Peyer's patch (tissue), 4 donors: ENCODE results near the gene TIGD3. TPM values are rescaled to one million over a fixed set of nuclear protein-coding genes. Genes with fewer than 3 reads are reported as not detected.

Source experiments
- DNase-seq, 3 donors: peaks; one replicate each; pipeline ENCODE4 v3.0.0-alpha.2; 2017 to 2019
- H3K27ac ChIP-seq, 4 donors: fragments of 200-600 bp; sonication (generic); one replicate each; pipeline ENCODE4 v1.5.1; 2016 to 2019
- H3K27me3 ChIP-seq, 2 donors: fragments of 200-600 bp; sonication (generic); one replicate each; pipeline ENCODE4 v1.5.1; 2019
- H3K36me3 ChIP-seq, 3 donors: fragments of 200-600 bp; sonication (generic); one replicate each; pipeline ENCODE4 v1.5.1; 2016 to 2019
- H3K4me1 ChIP-seq, 4 donors: fragments of 200-600 bp; sonication (generic); one replicate each; pipeline ENCODE4 v1.5.1; 2016 to 2019
- H3K4me3 ChIP-seq, 4 donors: fragments of 200-600 bp; sonication (generic); 1 replicate in 3 of 4; 2 replicates in 1 of 4; pipeline ENCODE4 v1.5.1; 2016 to 2019; ENCODE audit warnings: mild to moderate bottlenecking in 1 of 4
- H3K9me3 ChIP-seq, 4 donors: fragments of 200-600 bp; sonication (generic); one replicate each; pipeline ENCODE4 v1.5.1; 2016 to 2019; ENCODE audit warnings: mild to moderate bottlenecking in 1 of 4
- CTCF ChIP-seq, 6 experiments: fragments of 450-650 bp in 4 of 6; fragments of 200-600 bp in 2 of 6; sonication (generic) in 1 of 6; IDR thresholded peaks; one replicate each; pipeline ENCODE4 v1.5.1; 2017 to 2019; ENCODE audit warnings: antibody characterized with exemption in 6 of 6, mild to moderate bottlenecking in 3 of 6, moderate library complexity in 1 of 6
- POLR2A ChIP-seq, 2 donors: fragments of 450-650 bp; IDR thresholded peaks; one replicate each; pipeline ENCODE4 v1.5.1; 2017; ENCODE audit warnings: antibody characterized with exemption in 2 of 2, mild to moderate bottlenecking in 2 of 2, moderate library complexity in 2 of 2
- total RNA-seq, 4 donors: library from RNA; depleted of rRNA; stranded (reverse); fragments of >200 nt; gene quantifications; one replicate each; pipeline ENCODE4 v1.1.0, GENCODE V29; 2016

Gene TIGD3
- total RNA-seq, 4 donors from 2014 or later, result 3.3 to 11.7 (median 7.7) TPM

GRCh38 chr11:65373839-65374580 is 19.5 kb downstream of the TIGD3 start:
- H3K4me1 ChIP-seq, result peaks cover 0 to 17% (median 6%) of the 10 kb centered on the region in 4 donors
- no peaks in the 10 kb centered on the region for H3K27me3 ChIP-seq
- TF ChIP-seq POLR2A (IDR thresholded peaks at IDR 0.05), result no peak
- peak overlapping the region in 3 of 4 donors; percentile 19 to 74 (median 69) for H3K27ac ChIP-seq
- DNase-seq, result no peak
- no peaks in the 10 kb centered on the region for H3K9me3 ChIP-seq
- no peak overlapping the region for H3K4me3 ChIP-seq
- peaks cover 0 to 3% (median 0%) of the 10 kb centered on the region in 3 donors for H3K36me3 ChIP-seq

GRCh38 chr11:65375012-65375411 is 20.5 kb downstream of the TIGD3 start:
- no peaks in the 10 kb centered on the region for H3K27me3 ChIP-seq
- H3K9me3 ChIP-seq, result no peaks in the 10 kb centered on the region
- no peak for TF ChIP-seq POLR2A (IDR thresholded peaks at IDR 0.05)
- TF ChIP-seq CTCF (IDR thresholded peaks at IDR 0.05), result no peak
- no peak overlapping the region for H3K4me3 ChIP-seq
- peak in 2 of 3 donors; percentile 78 to 87 for DNase-seq
- H3K36me3 ChIP-seq, result peaks cover 0 to 3% (median 0%) of the 10 kb centered on the region in 3 donors
- peaks cover 0 to 27% (median 8%) of the 10 kb centered on the region in 4 donors for H3K4me1 ChIP-seq
- peak overlapping the region in 3 of 4 donors; percentile 53 to 87 (median 69) for H3K27ac ChIP-seq

GRCh38 chr11:65376138-65376713 is 21.7 kb downstream of the TIGD3 start:
- no peaks in the 10 kb centered on the region for H3K27me3 ChIP-seq
- H3K4me1 ChIP-seq, result peaks cover 0 to 33% (median 8%) of the 10 kb centered on the region in 4 donors
- H3K27ac ChIP-seq, result no peak overlapping the region
- H3K36me3 ChIP-seq, result peaks cover 0 to 3% (median 0%) of the 10 kb centered on the region in 3 donors
- no peak overlapping the region for H3K4me3 ChIP-seq
- H3K9me3 ChIP-seq, result no peaks in the 10 kb centered on the region
- no peak for DNase-seq
- no peak for TF ChIP-seq POLR2A (IDR thresholded peaks at IDR 0.05)
- no peak for TF ChIP-seq CTCF (IDR thresholded peaks at IDR 0.05)

GRCh38 chr11:65377036-65377435 is 22.5 kb downstream of the TIGD3 start:
- Histone ChIP-seq H3K9me3 (no peaks in the 10 kb centered on the region), H3K4me1 (peaks cover 6 to 41% (median 8%) of the 10 kb centered on the region in 4 donors), H3K4me3 (no peak overlapping the region), H3K36me3 (peaks cover 0 to 3% (median 0%) of the 10 kb centered on the region in 3 donors), H3K27me3 (no peaks in the 10 kb centered on the region), H3K27ac (no peak overlapping the region)
- TF ChIP-seq CTCF (IDR thresholded peaks at IDR 0.05) (no peak), POLR2A (IDR thresholded peaks at IDR 0.05) (no peak)
- DNase-seq, result no peak

GRCh38 chr11:65377777-65378176 is 23.2 kb downstream of the TIGD3 start:
- TF ChIP-seq CTCF (IDR thresholded peaks at IDR 0.05), result peak in 1 of 6 experiments; percentile 19
- TF ChIP-seq POLR2A (IDR thresholded peaks at IDR 0.05), result no peak
- H3K4me1 ChIP-seq, result peaks cover 6 to 46% (median 9%) of the 10 kb centered on the region in 4 donors
- H3K36me3 ChIP-seq, result peaks cover 0 to 3% (median 0%) of the 10 kb centered on the region in 3 donors
- H3K4me3 ChIP-seq, result no peak overlapping the region
- no peak for DNase-seq
- no peaks in the 10 kb centered on the region for H3K9me3 ChIP-seq
- H3K27ac ChIP-seq, result peak overlapping the region; percentile 25 to 97 (median 56)
- H3K27me3 ChIP-seq, result no peaks in the 10 kb centered on the region
